PC-3 (cell line): ENCODE data around the gene HOOK2. TPM values are rescaled to one million over a fixed set of nuclear protein-coding genes. Genes with fewer than 3 reads are reported as not detected.
A peak's percentile ranks its signal among the peaks of the same experiment; 100 is the strongest.

ENCODE experiments used
- ATAC-seq: fragments of 200-7000 bp; cut with Tn5 transposase; 2 replicates; pipeline ENCODE4 v1.9.1; 2020; ENCODE audit warnings: mild to moderate bottlenecking, moderate library complexity
- BruUV-seq: library from RNA; stranded (reverse); fragments of 400-500 nt; replicated peaks from 2 replicates; lab custom pipeline; 2021; lab: Mats Ljungman, UMichigan
- CTCF ChIA-PET: fragments of 300-600 bp; sonication (Branson Sonifier 250); formaldehyde crosslinking; loops from one replicate; lab custom pipeline; 2022; ENCODE audit warnings: antibody characterized with exemption; lab: Charles Lee
- POLR2A ChIA-PET: fragments of 300-600 bp; sonication (Branson Sonifier 250); formaldehyde crosslinking; loops from one replicate; lab custom pipeline; 2022; ENCODE audit warnings: antibody characterized with exemption; ENCODE audit not compliant: unreplicated experiment; lab: Charles Lee
- DNase-seq: peaks from one replicate; pipeline ENCODE4 v3.0.0-alpha.2; 2015
- H2AFZ ChIP-seq: fragments of 300-600 bp; sonication (generic); 2 replicates; pipeline ENCODE4 v1.6.0; 2016; ENCODE audit warnings: antibody characterized with exemption, low read length
- H3F3A ChIP-seq: fragments of 300-600 bp; sonication (generic); one replicate; pipeline ENCODE4 v1.6.0; 2017; ENCODE audit warnings: antibody characterized with exemption, low read length, control low read depth, mild to moderate bottlenecking; ENCODE audit not compliant: unreplicated experiment
- H3K27ac ChIP-seq: fragments of 300-600 bp; sonication (generic); 2 replicates; pipeline ENCODE4 v1.5.1; 2016; ENCODE audit warnings: mild to moderate bottlenecking, low read length
- H3K27me3 ChIP-seq: fragments of 300-600 bp; sonication (generic); 2 replicates; pipeline ENCODE4 v1.6.1; 2016; ENCODE audit warnings: low read length, mixed read lengths
- H3K36me3 ChIP-seq: fragments of 300-600 bp; sonication (generic); 2 replicates; pipeline ENCODE4 v1.6.1; 2016; ENCODE audit warnings: low read depth, mixed run types, low read length, mixed read lengths
- H3K4me1 ChIP-seq: fragments of 300-600 bp; sonication (generic); 2 replicates; pipeline ENCODE4 v1.5.1; 2016; ENCODE audit warnings: low read length; ENCODE audit not compliant: insufficient read depth
- H3K4me2 ChIP-seq: fragments of 300-600 bp; sonication (generic); 2 replicates; pipeline ENCODE4 v1.6.0; 2016; ENCODE audit warnings: low read length
- H3K4me3 ChIP-seq: fragments of 300-600 bp; sonication (generic); 2 replicates; pipeline ENCODE4 v1.5.1; 2016; ENCODE audit warnings: mild to moderate bottlenecking, low read length, mixed read lengths
- H3K79me2 ChIP-seq: fragments of 300-600 bp; sonication (generic); 2 replicates; pipeline ENCODE4 v1.6.1; 2017; ENCODE audit warnings: low read length, mixed read lengths
- H3K9ac ChIP-seq: fragments of 300-600 bp; sonication (generic); 2 replicates; pipeline ENCODE4 v1.6.0; 2016; ENCODE audit warnings: mild to moderate bottlenecking, low read length
- H3K9me2 ChIP-seq: fragments of 300-600 bp; sonication (generic); replicated peaks from 2 replicates; pipeline ENCODE4 v1.6.1; 2016; ENCODE audit warnings: mixed run types, low read length, mixed read lengths
- H3K9me3 ChIP-seq: fragments of 300-600 bp; sonication (generic); 2 replicates; pipeline ENCODE4 v1.6.1; 2016; ENCODE audit warnings: low read length, mixed read lengths
- H4K20me1 ChIP-seq: fragments of 300-600 bp; sonication (generic); 2 replicates; pipeline ENCODE4 v1.6.1; 2016; ENCODE audit warnings: low read length, mixed read lengths
- CTCF ChIP-seq: fragments of 300-600 bp; sonication (generic); conservative IDR thresholded peaks from 2 replicates; pipeline ENCODE4 v1.5.1; 2017; ENCODE audit warnings: antibody characterized with exemption, low read depth, mild to moderate bottlenecking, low read length
- EZH2 ChIP-seq: fragments of 300-600 bp; sonication (generic); IDR thresholded peaks from one replicate; pipeline ENCODE4 v1.6.1; 2017; ENCODE audit warnings: antibody characterized with exemption, mild to moderate bottlenecking, low read length; ENCODE audit not compliant: unreplicated experiment
- EZH2phosphoT487 ChIP-seq: fragments of 300-600 bp; sonication (generic); IDR thresholded peaks from 2 replicates; pipeline ENCODE4 v1.6.1; 2018; ENCODE audit warnings: mild to moderate bottlenecking, antibody characterized with exemption, low read length, borderline replicate concordance
- intact Hi-C: fragments of 100-400 bp; cut with micrococcal nuclease; formaldehyde crosslinking; loops from 2 replicates; pipeline ENCODE4 v1.9.0; 2023
- total RNA-seq: library from RNA; depleted of rRNA; stranded (reverse); fragments of >200 nt; gene quantifications from 2 replicates; pipeline ENCODE4 v1.2.3, GENCODE V29; 2014

The HOOK2 gene
- total RNA-seq, 1 experiment from 2014 or later = 95.2 TPM

- Histone ChIP-seq H3K9me3 (no peaks in the 10 kb centered on the region), H3F3A (peaks cover 5% of the 10 kb centered on the region), H3K79me2 (no peaks in the 10 kb centered on the region), H4K20me1 (no peaks in the 10 kb centered on the region), H3K27me3 (no peaks in the 10 kb centered on the region), H3K36me3 (no peaks in the 10 kb centered on the region), H3K27ac (no peak overlapping the region), H3K9me2 (no peaks in the 10 kb centered on the region), H2AFZ (peak overlapping the region; percentile 86; the same call in 1 of the 2 replicates), H3K4me2 (peak overlapping the region; percentile 89; the same call in 1 of the 2 replicates), H3K4me1 (peaks cover 44% of the 10 kb centered on the region), H3K4me3 (no peak overlapping the region), H3K9ac (0 out of 2 replicates have a peak overlapping the region, but pooled peaks have one; percentile 59)
- intact Hi-C loops = loop anchor here (5.0 kb wide), 1 partner anchor 68 kb away; no protein-coding TSS in a partner anchor
- DNase-seq (peak; percentile 27), ATAC-seq (no peak)
- no peak for TF ChIP-seq EZH2phosphoT487
- TF ChIP-seq CTCF = peak; percentile 15; the same call in 1 of the 2 replicates
- TF ChIP-seq EZH2 = no peak
- CTCF ChIA-PET = no interaction called here
- BruUV-seq = no TSS peak
- POLR2A ChIA-PET = no interaction called here
Observed at GRCh38 chr19:12779162-12779993, 4.0 kb upstream of the HOOK2 start.

GRCh38 chr19:12778905-12779161, 3.5 kb upstream of the HOOK2 start:
- no peaks in the 10 kb centered on the region for H3K79me2 ChIP-seq
- no peak for DNase-seq
- H3K9me3 ChIP-seq = no peaks in the 10 kb centered on the region
- CTCF ChIA-PET = interaction anchor here (1.0 to 1.3 kb wide), 2 partner anchors 10 to 17 kb away, joined by 4 to 5 read pairs; no protein-coding TSS in a partner anchor
- H3K27me3 ChIP-seq = no peaks in the 10 kb centered on the region
- no peaks in the 10 kb centered on the region for H4K20me1 ChIP-seq
- H3K4me3 ChIP-seq = peak overlapping the region; percentile 68
- no TSS peak for BruUV-seq
- POLR2A ChIA-PET = interaction anchor here (0.8 kb wide), 1 partner anchor 13 kb away, joined by 8 read pairs; the partner anchor contains the start of gene JUNB
- peak overlapping the region; percentile 86 for H2AFZ ChIP-seq
- H3K9ac ChIP-seq = 0 out of 2 replicates have a peak overlapping the region, but pooled peaks have one; percentile 59
- H3K4me2 ChIP-seq = peak overlapping the region; percentile 89
- peak overlapping the region; percentile 33; the same call in 1 of the 2 replicates for H3K27ac ChIP-seq
- no peak for TF ChIP-seq EZH2
- no peak for TF ChIP-seq EZH2phosphoT487
- no peak for TF ChIP-seq CTCF
- intact Hi-C loops = loop anchor here (5.0 kb wide), 1 partner anchor 68 kb away; no protein-coding TSS in a partner anchor
- no peak for ATAC-seq
- H3K9me2 ChIP-seq = no peaks in the 10 kb centered on the region
- peaks cover 6% of the 10 kb centered on the region for H3F3A ChIP-seq
- H3K4me1 ChIP-seq = peaks cover 44% of the 10 kb centered on the region
- H3K36me3 ChIP-seq = no peaks in the 10 kb centered on the region
